CD14-positive monocyte (primary cell): ENCODE results near the gene SORBS1. TPM values are rescaled to one million over a fixed set of nuclear protein-coding genes. Genes with fewer than 3 reads are reported as not detected.

ENCODE experiments used
- DNase-seq, 3 donors: peaks; one replicate each; pipeline ENCODE4 v3.0.0-alpha.2; 2011 to 2022
- H2AFZ ChIP-seq: 2 replicates; pipeline ENCODE4 v1.6.0; 2012; ENCODE audit warnings: mild to moderate bottlenecking, low read depth, low read length, inconsistent platforms; ENCODE audit not compliant: insufficient read depth, poor library complexity, severe bottlenecking
- H3K27ac ChIP-seq, 2 donors: 1 replicate in 1 of 2; 2 replicates in 1 of 2; pipeline ENCODE4 v1.5.1; 2012 to 2013; ENCODE audit warnings: low read length in 2 of 2, control low read depth in 1 of 2, inconsistent platforms in 1 of 2, low read depth in 1 of 2, mild to moderate bottlenecking in 1 of 2
- H3K27me3 ChIP-seq, 2 donors: one replicate each; pipeline versions ENCODE4 v1.6.0 to v1.6.1; 2011 to 2013; ENCODE audit warnings: low read length in 2 of 2; ENCODE audit not compliant: control insufficient read depth in 2 of 2, insufficient read depth in 2 of 2
- H3K36me3 ChIP-seq, 2 donors: replicated peaks in 1 of 2; 1 replicate in 1 of 2; 2 replicates in 1 of 2; pipeline versions ENCODE4 v1.5.1 to v1.6.1; 2012 to 2013; ENCODE audit warnings: low read length in 2 of 2, control low read depth in 1 of 2, inconsistent platforms in 1 of 2, mild to moderate bottlenecking in 1 of 2; ENCODE audit not compliant: insufficient read depth in 2 of 2, control insufficient read depth in 1 of 2
- H3K4me1 ChIP-seq, 2 donors: 1 replicate in 1 of 2; 2 replicates in 1 of 2; pipeline versions ENCODE4 v1.5.1 to v1.6.1; 2012 to 2013; ENCODE audit warnings: low read length in 2 of 2, control low read depth in 1 of 2, inconsistent platforms in 1 of 2, mild to moderate bottlenecking in 1 of 2, moderate library complexity in 1 of 2; ENCODE audit not compliant: insufficient read depth in 2 of 2, control insufficient read depth in 1 of 2
- H3K4me2 ChIP-seq: replicated peaks from 2 replicates; pipeline ENCODE3; 2012; ENCODE audit warnings: low read length, moderate library complexity, mild to moderate bottlenecking; ENCODE audit not compliant: poor library complexity, severe bottlenecking; ENCODE audit errors: extremely low read depth
- H3K4me3 ChIP-seq, 3 experiments: fragments of 200-600 bp in 1 of 3; sonication (generic) in 1 of 3; replicated peaks in 1 of 3; 1 replicate in 2 of 3; 2 replicates in 1 of 3; pipeline ENCODE4 v1.5.1; 2011 to 2013; ENCODE audit warnings: low read length in 3 of 3, mild to moderate bottlenecking in 3 of 3, control low read depth in 2 of 3, low read depth in 2 of 3, inconsistent platforms in 1 of 3, moderate library complexity in 1 of 3
- H3K79me2 ChIP-seq: 2 replicates; pipeline ENCODE4 v1.6.0; 2012; ENCODE audit warnings: mild to moderate bottlenecking, control low read depth, inconsistent platforms, low read length, moderate library complexity; ENCODE audit not compliant: insufficient read depth
- H3K9ac ChIP-seq: 2 replicates; pipeline ENCODE4 v1.6.0; 2017; ENCODE audit warnings: low read length, mild to moderate bottlenecking; ENCODE audit not compliant: insufficient read depth, poor library complexity, severe bottlenecking
- H3K9me3 ChIP-seq, 2 donors: replicated peaks in 1 of 2; 1 replicate in 1 of 2; 2 replicates in 1 of 2; pipeline versions ENCODE4 v1.5.1 to v1.6.1; 2012 to 2013; ENCODE audit warnings: low read length in 2 of 2, control low read depth in 1 of 2; ENCODE audit not compliant: control insufficient read depth in 1 of 2, insufficient read depth in 1 of 2
- H4K20me1 ChIP-seq: 2 replicates; pipeline ENCODE4 v1.6.0; 2012; ENCODE audit warnings: mild to moderate bottlenecking, low read length, control low read depth, moderate library complexity; ENCODE audit not compliant: insufficient read depth
- H3K27ac Mint-ChIP-seq, 7 donors: one replicate each; pipeline ENCODE4 v1.8.0; 2020; ENCODE audit warnings: mild to moderate bottlenecking in 7 of 7, mixed read lengths in 7 of 7, moderate library complexity in 6 of 7, inconsistent platforms in 2 of 7
- H3K27me3 Mint-ChIP-seq, 3 donors: one replicate each; pipeline ENCODE4 v1.8.0; 2021 to 2022; ENCODE audit warnings: low read depth in 3 of 3, mild to moderate bottlenecking in 3 of 3, mixed read lengths in 3 of 3, moderate library complexity in 3 of 3, inconsistent platforms in 1 of 3
- H3K36me3 Mint-ChIP-seq, 2 donors: one replicate each; pipeline ENCODE4 v1.8.0; 2020; ENCODE audit warnings: mixed read lengths in 2 of 2, inconsistent platforms in 1 of 2, mild to moderate bottlenecking in 1 of 2
- H3K4me1 Mint-ChIP-seq: one replicate; pipeline ENCODE4 v1.8.0; 2020; ENCODE audit warnings: mild to moderate bottlenecking, mixed read lengths
- H3K4me3 Mint-ChIP-seq, 2 donors: one replicate each; pipeline ENCODE4 v1.8.0; 2020; ENCODE audit warnings: mild to moderate bottlenecking in 2 of 2, mixed read lengths in 2 of 2, moderate library complexity in 1 of 2
- H3K9me3 Mint-ChIP-seq, 7 donors: one replicate each; pipeline ENCODE4 v1.8.0; 2020 to 2022; ENCODE audit warnings: mixed read lengths in 7 of 7, mild to moderate bottlenecking in 6 of 7, moderate library complexity in 6 of 7, inconsistent platforms in 2 of 7
- CTCF ChIP-seq: fragments of 200-600 bp; IDR thresholded peaks from one replicate; pipeline ENCODE4 v1.8.0; 2022; ENCODE audit warnings: antibody characterized with exemption, mild to moderate bottlenecking
- WGBS: methylation state at CpG from one replicate; pipeline ENCODE4 v1.1.5; 2013; ENCODE audit warnings: missing lambda C conversion rate; ENCODE audit not compliant: insufficient coverage; 5-methylcytosine and 5-hydroxymethylcytosine counted together
- intact Hi-C, 2 donors: fragments of 100-400 bp; cut with micrococcal nuclease; formaldehyde crosslinking; loops; one replicate each; pipeline versions ENCODE4 v1.15.0 to v1.15.1; 2023
- polyA plus RNA-seq, 3 donors: library from polyadenylated mRNA; depleted of rRNA in 1 of 3; unstranded in 2 of 3; stranded (reverse) in 1 of 3; fragments of 300-500 nt in 2 of 3; fragments of >200 nt in 1 of 3; fragmentation: Illumina TruSeq in 2 of 3; gene quantifications; 1 replicate in 2 of 3; 2 replicates in 1 of 3; pipeline ENCODE4 v1.2.3, GENCODE V29; 2012 to 2021

The SORBS1 gene
- polyA plus RNA-seq, 3 donors, result 0.08 to 0.15 TPM; not detected in 1

DNA sequence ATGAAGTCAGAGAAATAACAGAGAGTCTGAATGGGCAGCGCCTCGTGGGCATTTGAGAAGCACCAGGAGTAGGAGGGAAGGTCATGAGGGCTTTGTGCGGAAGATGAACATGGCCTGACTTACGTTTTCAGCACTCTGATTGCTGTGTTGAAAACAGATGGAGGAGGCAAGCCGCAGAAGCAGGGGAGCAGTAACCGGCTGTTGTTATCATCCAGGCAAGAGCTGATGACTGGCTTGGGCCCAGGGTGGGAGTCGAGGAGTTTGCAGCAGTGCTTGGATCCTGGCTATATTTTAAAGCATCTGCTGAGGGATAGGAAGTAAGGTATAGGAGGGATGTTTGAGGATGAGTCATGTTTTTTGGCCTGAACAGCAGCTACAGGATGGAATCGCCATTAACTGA, 257.6 kb downstream of the SORBS1 start:
- H3K27ac Mint-ChIP-seq, result no peak overlapping the region

DNA sequence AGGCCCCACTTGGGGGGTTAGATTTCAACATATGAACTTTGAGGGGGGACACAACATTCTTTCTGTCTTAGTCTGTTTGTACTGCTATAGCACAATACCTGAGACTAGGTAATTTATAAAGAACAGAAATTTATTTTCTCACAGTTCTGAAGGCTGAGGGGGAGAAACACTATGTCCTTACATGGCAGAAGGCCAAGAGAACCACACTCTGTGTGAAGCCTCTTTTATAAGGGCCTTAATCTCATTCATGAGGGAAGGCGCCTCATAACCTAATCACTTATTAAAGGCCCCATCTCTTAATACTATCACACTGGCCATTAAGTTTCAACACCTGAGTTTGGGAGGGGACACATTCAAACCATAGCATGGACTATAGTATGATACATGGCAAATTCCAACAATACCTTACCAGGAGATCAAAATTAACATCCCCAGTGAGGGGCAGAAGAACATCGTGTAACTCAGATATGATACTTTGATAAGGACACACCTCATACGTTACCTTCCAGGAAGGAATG, 261.1 kb downstream of the SORBS1 start:
- H3K4me2 ChIP-seq, result no peak overlapping the region
- no peak overlapping the region for H3K4me3 ChIP-seq
- no peak overlapping the region for H3K9ac ChIP-seq
- intact Hi-C loops, result no loop called here
- peaks cover 0 to 8% of the 10 kb centered on the region in 2 donors for H3K27me3 ChIP-seq
- H4K20me1 ChIP-seq, result no peaks in the 10 kb centered on the region
- Mint-ChIP-seq H3K4me3 (no peak overlapping the region), H3K9me3 (peaks cover 0 to 1% (median 0%) of the 10 kb centered on the region in 7 donors), H3K27ac (no peak overlapping the region), H3K36me3 (no peaks in the 10 kb centered on the region), H3K4me1 (peaks cover 12% of the 10 kb centered on the region), H3K27me3 (peaks cover 8 to 15% (median 8%) of the 10 kb centered on the region in 3 donors)
- H3K36me3 ChIP-seq, result no peaks in the 10 kb centered on the region
- no peak for DNase-seq
- H3K27ac ChIP-seq, result no peak overlapping the region
- no CpG with 5 or more reads among the region's 3 CpGs for WGBS
- TF ChIP-seq CTCF, result no peak
- no peaks in the 10 kb centered on the region for H3K79me2 ChIP-seq
- H3K4me1 ChIP-seq, result peaks cover 8% of the 10 kb centered on the region in 2 donors
- no peak overlapping the region for H2AFZ ChIP-seq
- H3K9me3 ChIP-seq, result no peaks in the 10 kb centered on the region

More for the DNA sequence above, 257.6 kb downstream of the SORBS1 start:
- no peak overlapping the region for H3K4me3 ChIP-seq
- H3K9me3 Mint-ChIP-seq, result no peaks in the 10 kb centered on the region
- H3K36me3 ChIP-seq, result no peaks in the 10 kb centered on the region
- H3K27me3 ChIP-seq, result no peaks in the 10 kb centered on the region
- no peak for TF ChIP-seq CTCF
- H3K4me1 ChIP-seq, result no peaks in the 10 kb centered on the region
- H3K4me2 ChIP-seq, result no peak overlapping the region
- no peak for DNase-seq
- no peaks in the 10 kb centered on the region for H3K79me2 ChIP-seq
- intact Hi-C loops, result no loop called here
- no peaks in the 10 kb centered on the region for H4K20me1 ChIP-seq
- H2AFZ ChIP-seq, result no peak overlapping the region
- H3K9ac ChIP-seq, result no peak overlapping the region
- 93% methylated on average over 8 of the region's 8 CpGs for WGBS
- H3K9me3 ChIP-seq, result no peaks in the 10 kb centered on the region
- H3K4me3 Mint-ChIP-seq, result no peak overlapping the region
- H3K4me1 Mint-ChIP-seq, result peaks cover under 1% of the 10 kb centered on the region
- peaks cover 0 to 4% (median 4%) of the 10 kb centered on the region in 3 donors for H3K27me3 Mint-ChIP-seq
- H3K36me3 Mint-ChIP-seq, result no peaks in the 10 kb centered on the region
- no peak overlapping the region for H3K27ac ChIP-seq
